Peyer's patch (tissue), 4 donors: ENCODE data around the gene SCFD2. TPM values are rescaled to one million over a fixed set of nuclear protein-coding genes. Genes with fewer than 3 reads are reported as not detected.

ENCODE experiments used
- DNase-seq, 3 donors: peaks; one replicate each; pipeline ENCODE4 v3.0.0-alpha.2; 2017 to 2019
- H3K27ac ChIP-seq, 4 donors: fragments of 200-600 bp; sonication (generic); one replicate each; pipeline ENCODE4 v1.5.1; 2016 to 2019
- H3K27me3 ChIP-seq, 2 donors: fragments of 200-600 bp; sonication (generic); one replicate each; pipeline ENCODE4 v1.5.1; 2019
- H3K36me3 ChIP-seq, 3 donors: fragments of 200-600 bp; sonication (generic); one replicate each; pipeline ENCODE4 v1.5.1; 2016 to 2019
- H3K4me1 ChIP-seq, 4 donors: fragments of 200-600 bp; sonication (generic); one replicate each; pipeline ENCODE4 v1.5.1; 2016 to 2019
- H3K4me3 ChIP-seq, 4 donors: fragments of 200-600 bp; sonication (generic); 1 replicate in 3 of 4; 2 replicates in 1 of 4; pipeline ENCODE4 v1.5.1; 2016 to 2019; ENCODE audit warnings: mild to moderate bottlenecking in 1 of 4
- H3K9me3 ChIP-seq, 4 donors: fragments of 200-600 bp; sonication (generic); one replicate each; pipeline ENCODE4 v1.5.1; 2016 to 2019; ENCODE audit warnings: mild to moderate bottlenecking in 1 of 4
- POLR2A ChIP-seq, 2 donors: fragments of 450-650 bp; IDR thresholded peaks; one replicate each; pipeline ENCODE4 v1.5.1; 2017; ENCODE audit warnings: antibody characterized with exemption in 2 of 2, mild to moderate bottlenecking in 2 of 2, moderate library complexity in 2 of 2
- total RNA-seq, 4 donors: library from RNA; depleted of rRNA; stranded (reverse); fragments of >200 nt; gene quantifications; one replicate each; pipeline ENCODE4 v1.1.0, GENCODE V29; 2016
- TF ChIP-seq, protein P1 (sequence below), 6 experiments: fragments of 450-650 bp in 4 of 6; fragments of 200-600 bp in 2 of 6; sonication (generic) in 1 of 6; IDR thresholded peaks; one replicate each; pipeline ENCODE4 v1.5.1; 2017 to 2019; ENCODE audit warnings: antibody characterized with exemption in 6 of 6, mild to moderate bottlenecking in 3 of 6, moderate library complexity in 1 of 6

The SCFD2 gene
- total RNA-seq, 4 donors from 2014 or later = 17.3 to 165 (median 30.1) TPM

DNA sequence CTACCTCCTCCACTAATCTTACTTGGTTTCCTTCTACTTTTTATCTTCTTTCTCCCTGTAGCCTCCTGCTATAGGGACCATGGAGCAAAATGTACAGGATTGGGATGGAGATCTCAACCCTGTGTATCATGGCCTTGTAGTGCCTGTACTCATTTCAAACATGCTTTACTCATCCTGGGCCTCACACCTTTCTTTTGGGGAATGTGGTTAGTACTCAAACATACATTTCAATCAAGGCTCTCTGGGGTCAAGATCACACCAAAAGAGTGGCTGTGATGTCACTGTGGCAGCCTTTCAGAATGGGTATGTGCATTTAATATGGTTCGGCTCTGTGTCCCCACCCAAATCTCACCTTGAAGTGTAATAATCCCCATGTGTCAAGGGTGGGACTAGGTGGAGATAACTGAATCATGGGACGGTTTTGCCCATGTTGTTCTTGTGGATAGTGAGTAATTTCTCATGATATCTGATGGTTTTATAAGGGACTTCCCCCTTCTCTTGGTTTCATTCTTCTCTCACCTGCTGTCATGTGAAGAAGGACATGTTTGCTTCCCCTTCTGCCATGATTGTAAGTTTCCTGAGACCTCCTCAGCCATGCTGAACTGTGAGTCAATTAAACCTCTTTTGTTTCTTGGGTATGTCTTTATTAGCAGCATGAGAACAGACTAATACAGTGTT, 298.6 kb downstream of the SCFD2 start:
- Histone ChIP-seq H3K4me3 (no peak overlapping the region), H3K27ac (no peak overlapping the region), H3K36me3 (no peaks in the 10 kb centered on the region), H3K4me1 (peaks cover 0 to 7% (median 3%) of the 10 kb centered on the region in 4 donors), H3K9me3 (no peaks in the 10 kb centered on the region), H3K27me3 (no peaks in the 10 kb centered on the region)
- no peak for DNase-seq
- TF ChIP-seq, protein P1, sequence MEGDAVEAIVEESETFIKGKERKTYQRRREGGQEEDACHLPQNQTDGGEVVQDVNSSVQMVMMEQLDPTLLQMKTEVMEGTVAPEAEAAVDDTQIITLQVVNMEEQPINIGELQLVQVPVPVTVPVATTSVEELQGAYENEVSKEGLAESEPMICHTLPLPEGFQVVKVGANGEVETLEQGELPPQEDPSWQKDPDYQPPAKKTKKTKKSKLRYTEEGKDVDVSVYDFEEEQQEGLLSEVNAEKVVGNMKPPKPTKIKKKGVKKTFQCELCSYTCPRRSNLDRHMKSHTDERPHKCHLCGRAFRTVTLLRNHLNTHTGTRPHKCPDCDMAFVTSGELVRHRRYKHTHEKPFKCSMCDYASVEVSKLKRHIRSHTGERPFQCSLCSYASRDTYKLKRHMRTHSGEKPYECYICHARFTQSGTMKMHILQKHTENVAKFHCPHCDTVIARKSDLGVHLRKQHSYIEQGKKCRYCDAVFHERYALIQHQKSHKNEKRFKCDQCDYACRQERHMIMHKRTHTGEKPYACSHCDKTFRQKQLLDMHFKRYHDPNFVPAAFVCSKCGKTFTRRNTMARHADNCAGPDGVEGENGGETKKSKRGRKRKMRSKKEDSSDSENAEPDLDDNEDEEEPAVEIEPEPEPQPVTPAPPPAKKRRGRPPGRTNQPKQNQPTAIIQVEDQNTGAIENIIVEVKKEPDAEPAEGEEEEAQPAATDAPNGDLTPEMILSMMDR (IDR thresholded peaks at IDR 0.05) = no peak
- no peak for TF ChIP-seq POLR2A (IDR thresholded peaks at IDR 0.05)

DNA sequence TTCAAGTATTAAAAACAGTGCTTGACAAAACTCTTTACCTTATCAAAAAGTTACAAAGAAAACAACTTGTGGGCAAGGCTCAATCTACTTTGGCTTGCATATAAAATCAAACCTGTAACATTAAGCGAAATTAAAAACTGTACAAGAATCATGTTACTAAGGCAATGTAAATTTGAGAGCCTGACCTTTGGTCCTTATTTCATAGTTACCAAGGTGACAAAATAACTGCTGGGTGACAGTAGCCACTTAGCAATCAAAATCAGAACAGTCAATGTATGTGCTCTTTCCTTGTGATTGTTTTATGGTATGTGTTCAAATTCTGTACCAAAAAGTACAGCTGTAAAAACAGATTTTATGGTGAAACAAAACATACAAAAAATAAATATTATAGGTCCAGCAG, 299.7 kb downstream of the SCFD2 start:
- TF ChIP-seq, protein P1 (IDR thresholded peaks at IDR 0.05) = no peak
- TF ChIP-seq POLR2A (IDR thresholded peaks at IDR 0.05) = no peak
- no peak for DNase-seq
- peaks cover 0 to 7% (median 3%) of the 10 kb centered on the region in 4 donors for H3K4me1 ChIP-seq
- no peaks in the 10 kb centered on the region for H3K36me3 ChIP-seq
- H3K9me3 ChIP-seq = no peaks in the 10 kb centered on the region
- no peak overlapping the region for H3K4me3 ChIP-seq
- H3K27ac ChIP-seq = no peak overlapping the region
- no peaks in the 10 kb centered on the region for H3K27me3 ChIP-seq

DNA sequence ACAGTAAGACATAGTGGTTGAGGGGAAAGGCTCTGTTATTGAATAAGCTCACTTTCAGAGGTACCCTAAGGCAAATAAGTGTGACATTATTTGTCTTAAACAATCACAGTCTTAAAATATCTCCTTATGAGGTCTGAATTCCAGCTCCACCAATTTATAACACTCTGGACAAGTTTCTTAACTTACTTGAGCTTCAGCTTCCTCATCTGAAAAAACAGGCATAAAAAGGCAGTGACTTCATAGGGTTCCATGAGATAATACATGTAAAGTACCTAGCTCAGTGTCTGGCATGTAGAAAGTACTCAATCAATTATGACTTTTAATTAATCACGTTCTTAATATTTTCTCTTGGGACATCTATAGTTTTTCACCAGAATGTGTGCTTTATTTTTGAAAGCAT, 301.3 kb downstream of the SCFD2 start:
- Histone ChIP-seq H3K36me3 (no peaks in the 10 kb centered on the region), H3K4me3 (no peak overlapping the region), H3K27ac (no peak overlapping the region), H3K4me1 (peaks cover 0 to 7% (median 3%) of the 10 kb centered on the region in 4 donors), H3K9me3 (no peaks in the 10 kb centered on the region), H3K27me3 (no peaks in the 10 kb centered on the region)
- DNase-seq = no peak
- TF ChIP-seq, protein P1 (IDR thresholded peaks at IDR 0.05) = no peak
- no peak for TF ChIP-seq POLR2A (IDR thresholded peaks at IDR 0.05)

DNA sequence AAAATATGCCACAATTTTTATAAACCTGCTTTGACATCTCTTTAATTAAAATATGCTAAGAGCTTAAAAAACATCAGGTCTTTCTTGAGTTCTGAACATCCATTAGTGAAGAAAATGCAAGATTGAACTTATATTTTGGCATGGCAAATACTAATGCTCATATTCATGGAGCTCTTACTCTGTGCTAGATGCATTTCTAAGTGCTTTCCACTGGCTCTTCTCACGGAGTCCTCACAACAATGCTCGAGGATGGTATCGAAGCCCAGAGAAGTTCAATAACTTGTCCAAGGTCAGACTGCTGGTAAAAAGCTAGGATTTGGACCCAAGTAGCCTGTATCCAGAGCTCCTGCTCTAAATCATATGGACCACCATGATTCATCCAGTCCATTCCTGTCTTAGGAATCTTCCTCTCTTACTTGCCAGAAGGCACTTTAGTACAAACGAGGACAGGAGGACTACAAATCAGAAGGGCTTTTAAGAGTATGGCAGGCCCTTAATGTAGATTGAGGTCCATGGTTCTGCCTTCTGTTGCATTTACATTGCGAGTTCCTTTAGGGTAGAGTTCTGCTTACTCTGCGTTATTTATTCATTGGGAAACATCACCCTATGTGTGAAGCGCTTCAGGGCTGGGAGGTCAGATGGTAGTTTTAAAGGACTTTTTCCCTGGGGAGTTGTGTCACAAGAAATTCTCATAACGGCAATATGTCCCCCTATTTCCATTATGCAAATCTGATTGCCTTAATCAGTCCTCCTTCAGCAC, 304.6 kb downstream of the SCFD2 start:
- Histone ChIP-seq H3K36me3 (no peaks in the 10 kb centered on the region), H3K4me1 (peaks cover 0 to 7% (median 3%) of the 10 kb centered on the region in 4 donors), H3K4me3 (no peak overlapping the region), H3K9me3 (no peaks in the 10 kb centered on the region), H3K27me3 (no peaks in the 10 kb centered on the region), H3K27ac (no peak overlapping the region)
- no peak for DNase-seq
- TF ChIP-seq POLR2A (IDR thresholded peaks at IDR 0.05) = no peak
- TF ChIP-seq, protein P1 (IDR thresholded peaks at IDR 0.05) = no peak

DNA sequence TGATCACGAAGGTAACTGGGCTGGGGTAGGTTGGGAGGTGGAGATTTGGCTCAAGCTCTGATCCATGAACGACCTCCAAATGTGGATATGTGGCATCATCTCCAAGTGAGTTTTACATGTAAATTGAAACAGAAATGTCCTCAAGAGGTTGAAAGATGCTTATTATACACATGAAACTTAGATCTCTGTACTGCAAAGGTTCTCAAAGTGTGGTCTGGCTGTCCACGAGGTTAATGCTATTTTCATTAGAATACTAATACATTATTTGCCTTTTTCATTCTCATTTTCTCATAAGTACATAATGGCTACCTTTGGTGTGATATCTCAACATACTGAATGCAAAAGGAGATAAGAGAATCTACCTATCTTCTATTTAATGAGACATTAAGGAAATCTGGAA, 305.6 kb downstream of the SCFD2 start:
- DNase-seq = no peak
- no peak for TF ChIP-seq POLR2A (IDR thresholded peaks at IDR 0.05)
- TF ChIP-seq, protein P1 (IDR thresholded peaks at IDR 0.05) = no peak
- H3K4me3 ChIP-seq = no peak overlapping the region
- H3K36me3 ChIP-seq = no peaks in the 10 kb centered on the region
- no peaks in the 10 kb centered on the region for H3K27me3 ChIP-seq
- peaks cover 0 to 5% (median 0%) of the 10 kb centered on the region in 4 donors for H3K4me1 ChIP-seq
- no peaks in the 10 kb centered on the region for H3K9me3 ChIP-seq
- H3K27ac ChIP-seq = no peak overlapping the region
